HG02610 (cell line): ENCODE measurements around the gene KREMEN1.
"Not testable (repeated sequence)": the region's sequence is repeated elsewhere in the genome, so short reads cannot be mapped to it uniquely, and the experiment has no call there.

Experiments used
- ATAC-seq: cut with Tn5 transposase; IDR thresholded peaks from one replicate; pipeline ENCODE4 v1.9.1; 2021; ENCODE audit warnings: mild to moderate bottlenecking, moderate library complexity; ENCODE audit not compliant: unreplicated experiment

Gene KREMEN1

DNA sequence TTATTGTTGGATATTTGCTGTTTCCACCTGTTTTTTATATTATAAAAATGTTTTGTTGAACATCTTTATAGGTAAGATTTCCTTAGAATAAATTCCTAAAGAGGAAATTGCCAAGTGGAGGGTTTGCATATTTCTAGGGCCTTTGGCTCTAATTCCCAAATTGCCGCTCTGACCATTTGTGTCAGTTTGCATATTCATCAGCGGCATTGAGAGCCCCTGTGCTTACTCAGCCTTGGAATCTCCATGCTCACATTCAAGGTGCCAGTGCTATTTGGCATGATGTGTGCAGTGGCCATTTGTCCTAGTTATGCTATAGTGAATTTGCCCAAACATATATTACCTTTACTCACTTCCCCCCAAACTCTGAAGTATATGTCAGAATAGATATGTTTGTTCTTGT, 25.5 kb downstream of the KREMEN1 start:
- no peak for ATAC-seq

GRCh38 chr22:29102300-29102699, 29.5 kb downstream of the KREMEN1 start:
- no peak for ATAC-seq

- no peak for ATAC-seq
Observed at GRCh38 chr22:29103121-29103520, 30.3 kb downstream of the KREMEN1 start.

GRCh38 chr22:29105468-29105867, 32.6 kb downstream of the KREMEN1 start:
- no peak for ATAC-seq

DNA sequence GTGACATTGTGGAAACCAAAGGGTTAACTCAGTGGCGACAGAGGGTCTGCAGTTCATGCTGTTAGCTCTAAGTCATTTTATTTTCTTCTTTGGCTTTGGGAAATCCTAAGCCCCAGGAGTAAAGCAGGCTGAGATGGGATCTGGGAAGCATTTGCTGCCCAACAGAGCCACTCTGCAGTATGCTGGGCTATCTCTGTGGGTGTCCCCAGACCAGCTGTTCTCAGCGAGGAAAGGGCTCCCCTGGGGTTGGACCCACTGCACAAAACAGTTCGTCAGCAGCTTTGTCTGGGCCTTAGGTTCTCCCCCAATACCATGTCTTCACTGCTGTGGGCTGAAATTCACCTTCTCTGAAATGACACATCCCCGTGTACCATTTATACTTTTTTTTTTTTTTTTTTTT, 34.0 kb downstream of the KREMEN1 start:
- ATAC-seq, result no peak

GRCh38 chr22:29108137-29108536, 35.3 kb downstream of the KREMEN1 start:
- ATAC-seq, result no peak

GRCh38 chr22:29109822-29110221, 37.0 kb downstream of the KREMEN1 start:
- no peak for ATAC-seq

GRCh38 chr22:29110946-29111345, 38.1 kb downstream of the KREMEN1 start:
- no peak for ATAC-seq

DNA sequence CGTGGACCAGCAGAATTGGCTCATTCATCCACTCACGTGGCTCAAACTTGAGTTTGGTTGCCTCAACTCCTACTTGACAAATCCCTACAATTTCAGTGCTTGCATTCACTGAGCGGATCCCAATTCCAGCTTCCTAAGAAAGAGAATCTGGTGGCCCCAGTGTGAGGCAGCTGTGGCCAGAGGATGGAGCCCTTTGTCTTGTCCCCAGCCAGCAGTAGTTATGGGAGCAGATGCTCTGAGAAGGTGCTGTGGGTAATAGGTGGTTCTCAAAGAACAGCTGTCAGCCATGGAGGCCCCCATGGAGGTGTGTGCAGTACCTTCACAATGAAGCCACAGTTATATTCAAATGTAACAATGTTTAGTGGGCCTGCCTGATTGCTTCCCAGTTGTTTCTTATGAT, 39.3 kb downstream of the KREMEN1 start:
- ATAC-seq, result no peak

- no peak for ATAC-seq
Observed at GRCh38 chr22:29112681-29113080, 39.8 kb downstream of the KREMEN1 start.

GRCh38 chr22:29113319-29113718, 40.5 kb downstream of the KREMEN1 start:
- no peak for ATAC-seq

DNA sequence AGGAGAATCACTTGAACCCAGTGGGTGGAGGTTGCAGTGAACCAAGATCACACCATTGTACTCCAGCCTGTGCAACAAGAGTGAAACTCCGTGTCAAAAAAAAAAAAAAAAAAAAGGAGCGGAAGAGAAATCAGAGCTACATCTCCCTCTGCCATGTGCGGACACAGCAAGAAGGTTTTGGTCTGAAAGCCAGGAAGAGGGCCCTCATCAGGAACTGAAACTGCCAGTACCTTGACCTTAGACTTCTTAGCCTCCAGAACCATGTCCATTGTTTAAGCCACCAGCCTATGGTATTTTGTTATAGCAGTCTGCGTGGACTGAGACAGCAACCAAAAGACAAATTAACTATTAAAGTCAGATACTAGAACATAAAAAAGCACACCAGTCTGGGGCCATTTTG, 41.6 kb downstream of the KREMEN1 start:
- no peak for ATAC-seq

- no peak for ATAC-seq
Observed at GRCh38 chr22:29115682-29116288, 43.0 kb downstream of the KREMEN1 start.

DNA sequence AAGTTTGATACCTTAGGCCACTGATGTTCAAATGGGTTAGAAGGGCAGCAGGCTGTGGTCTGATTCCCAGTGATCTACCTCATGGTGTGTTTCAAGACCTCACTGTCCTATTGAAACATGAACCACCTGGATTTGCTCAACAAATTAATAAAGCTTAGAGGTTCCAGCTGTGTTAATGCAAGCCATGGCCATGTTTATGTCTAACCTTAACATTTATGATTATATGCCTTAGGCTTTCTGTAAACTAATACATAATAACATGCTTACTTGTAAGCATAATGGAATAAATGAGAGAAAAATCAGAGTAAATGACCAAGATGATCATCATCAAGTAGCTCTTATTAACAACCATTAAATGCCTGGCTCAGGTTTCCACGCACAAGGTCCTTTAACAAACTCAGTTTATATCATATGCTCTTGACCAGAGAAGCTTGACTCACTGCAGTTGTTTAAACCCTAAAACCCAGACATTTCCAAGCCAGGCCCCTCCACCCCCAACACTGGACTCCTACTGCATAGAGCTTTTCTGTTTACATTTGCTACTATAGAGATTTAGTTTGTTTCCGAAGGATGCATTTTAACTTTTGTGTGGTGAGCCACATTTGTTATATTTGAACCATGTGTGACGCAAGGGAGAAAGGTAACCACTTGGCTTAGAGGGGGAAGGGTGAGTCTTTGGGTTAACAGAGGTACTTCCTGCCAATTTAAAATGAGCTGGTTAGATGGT, 43.7 kb downstream of the KREMEN1 start:
- ATAC-seq, result no peak

GRCh38 chr22:29117799-29118477, 45.1 kb downstream of the KREMEN1 start:
- ATAC-seq, result no peak

DNA sequence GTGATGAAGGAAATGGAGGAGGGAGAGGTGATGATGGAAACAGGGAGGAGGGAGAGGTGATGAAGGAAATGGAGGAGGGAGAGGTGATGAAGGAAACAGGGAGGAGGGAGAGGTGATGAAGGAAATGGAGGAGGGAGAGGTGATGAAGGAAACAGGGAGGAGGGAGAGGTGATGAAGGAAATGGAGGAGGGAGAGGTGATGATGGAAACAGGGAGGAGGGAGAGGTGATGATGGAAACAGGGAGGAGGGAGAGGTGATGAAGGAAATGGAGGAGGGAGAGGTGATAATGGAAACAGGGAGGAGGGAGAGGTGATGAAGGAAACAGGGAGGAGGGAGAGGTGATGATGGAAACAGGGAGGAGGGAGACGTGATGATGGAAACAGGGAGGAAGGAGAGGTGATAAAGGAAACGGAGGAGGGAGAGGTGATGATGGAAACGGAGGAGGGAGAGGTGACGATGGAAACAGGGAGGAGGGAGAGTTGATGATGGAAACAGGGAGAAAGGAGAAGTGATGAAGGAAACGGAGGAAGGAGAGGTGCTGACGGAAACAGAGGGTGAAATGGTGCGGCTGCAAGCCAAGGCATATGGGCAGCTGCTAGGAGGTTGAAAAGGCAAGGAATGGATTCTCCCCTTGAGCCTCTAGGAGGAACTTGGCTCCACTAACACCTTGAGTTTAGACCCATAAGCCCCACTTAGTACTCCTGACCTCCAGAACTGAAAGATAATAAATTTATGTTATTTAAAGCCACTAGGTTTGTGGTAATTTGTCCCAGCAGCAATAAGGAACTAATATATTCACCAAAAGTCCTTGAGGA, 47.5 kb downstream of the KREMEN1 start:
- not testable (repeated sequence) for ATAC-seq

DNA sequence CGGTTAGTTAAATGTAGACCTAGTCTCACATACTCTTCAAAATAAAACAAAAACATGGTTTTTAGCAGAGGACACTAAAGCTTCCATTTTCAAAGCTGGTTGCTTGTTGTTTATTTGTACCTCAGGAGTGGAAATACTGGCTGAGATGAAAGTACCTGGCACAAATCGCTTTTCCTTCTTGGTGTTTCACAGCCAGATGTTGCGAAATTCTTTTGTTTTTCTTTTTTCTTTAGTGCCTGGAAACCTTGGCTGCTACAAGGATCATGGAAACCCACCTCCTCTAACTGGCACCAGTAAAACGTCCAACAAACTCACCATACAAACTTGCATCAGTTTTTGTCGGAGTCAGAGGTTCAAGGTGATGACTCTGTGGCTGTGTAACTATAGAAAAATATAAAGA, 48.3 kb downstream of the KREMEN1 start:
- ATAC-seq, result no peak

- ATAC-seq, result no peak
Observed at GRCh38 chr22:29122041-29122440, 49.2 kb downstream of the KREMEN1 start.

GRCh38 chr22:29124777-29125442, 52.1 kb downstream of the KREMEN1 start:
- no peak for ATAC-seq

GRCh38 chr22:29125443-29125778, 52.6 kb downstream of the KREMEN1 start:
- ATAC-seq, result no peak

GRCh38 chr22:29125844-29126243, 53.0 kb downstream of the KREMEN1 start:
- no peak for ATAC-seq
